GM21360 (cell line): ENCODE data around the gene PFKFB4.

Experiments used
- ATAC-seq: cut with Tn5 transposase; IDR thresholded peaks from one replicate; pipeline ENCODE4 v1.9.1; 2021; ENCODE audit warnings: mild to moderate bottlenecking, moderate library complexity; ENCODE audit not compliant: unreplicated experiment

Gene PFKFB4

DNA sequence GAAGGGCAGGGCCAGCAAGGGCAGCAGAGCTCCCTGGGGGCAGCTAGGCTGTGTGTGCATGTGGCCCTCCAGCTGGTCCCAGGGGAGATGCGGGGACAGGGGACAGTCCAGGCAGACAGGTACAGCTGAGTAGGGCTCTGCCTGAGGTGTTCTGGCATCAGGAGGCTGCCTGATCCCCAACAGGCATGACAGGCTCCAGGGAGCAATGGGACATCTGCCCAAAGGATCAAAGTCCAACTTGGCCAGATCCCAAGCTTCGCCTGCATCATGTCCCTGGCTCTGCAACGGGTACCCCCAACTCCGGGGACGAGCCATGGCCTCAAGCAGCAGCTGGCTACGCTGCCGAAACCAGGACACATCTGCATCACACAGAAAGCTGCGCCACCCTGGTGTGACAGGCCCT, 88.3 kb downstream of the PFKFB4 start:
- no peak for ATAC-seq
